A673 (cell line): ENCODE measurements around the gene SMIM15.

ENCODE experiments used
- CTCF ChIP-seq: fragments of 300-800, 200-600 bp; sonication (generic); conservative IDR thresholded peaks from 2 replicates; pipeline ENCODE4 v1.5.1; 2017; ENCODE audit warnings: low read depth, mild to moderate bottlenecking, antibody characterized with exemption, low read length, moderate library complexity, mixed read lengths
- EZH2 ChIP-seq: fragments of 200-600 bp; sonication (generic); IDR thresholded peaks from 2 replicates; pipeline ENCODE4 v1.6.1; 2017; ENCODE audit warnings: borderline replicate concordance, low read depth, mild to moderate bottlenecking, mixed read lengths, antibody characterized with exemption, low read length; ENCODE audit not compliant: poor library complexity, severe bottlenecking

DNA sequence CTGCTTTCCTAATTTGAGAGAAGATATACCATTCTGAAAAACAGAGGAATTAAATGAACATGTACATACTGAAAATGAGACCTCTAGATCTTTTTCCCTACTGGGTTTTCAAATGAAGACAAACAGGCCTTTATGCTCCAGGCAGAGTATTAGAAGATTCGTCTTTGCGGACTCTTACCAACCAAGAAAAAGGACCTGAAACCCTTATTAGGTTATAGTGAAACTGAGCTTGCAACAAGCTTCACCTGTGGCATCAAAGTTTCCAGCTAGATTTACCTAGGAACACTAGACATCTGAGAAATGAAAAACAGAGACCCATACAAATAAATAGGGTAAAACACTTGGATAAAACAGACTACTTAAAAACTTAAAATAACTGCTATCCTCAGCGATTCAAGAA is 46.3 kb downstream of the SMIM15 start:
- TF ChIP-seq CTCF (no peak), EZH2 (no peak)
